Panc1 (cell line): ENCODE results near the gene C9orf153. TPM values are rescaled to one million over a fixed set of nuclear protein-coding genes. Genes with fewer than 3 reads are reported as not detected.

Experiments
- ATAC-seq: fragments of 200-7000 bp; cut with Tn5 transposase; 2 replicates; pipeline ENCODE4 v1.9.1; 2020; ENCODE audit warnings: mild to moderate bottlenecking, moderate library complexity
- BruUV-seq: library from RNA; stranded (reverse); fragments of 400-500 nt; replicated peaks from 2 replicates; lab custom pipeline; 2021; lab: Mats Ljungman, UMichigan
- CTCF ChIA-PET: fragments of 300-600 bp; sonication (Branson Sonifier 250); formaldehyde crosslinking; loops from one replicate; lab custom pipeline; 2022; ENCODE audit warnings: antibody characterized with exemption; lab: Charles Lee
- POLR2A ChIA-PET: fragments of 300-600 bp; sonication (Branson Sonifier 250); formaldehyde crosslinking; loops from one replicate; lab custom pipeline; 2022; ENCODE audit warnings: antibody characterized with exemption; lab: Charles Lee
- DNase-seq: peaks from one replicate; pipeline ENCODE4 v3.0.0-alpha.2; 2010; ENCODE audit warnings: low read depth, low spot score
- H3K27ac ChIP-seq: 2 replicates; pipeline ENCODE4 v1.5.1; 2011; ENCODE audit warnings: mild to moderate bottlenecking, low read length, inconsistent platforms
- H3K27me3 ChIP-seq: fragments of 200-500 bp; sonication (Bioruptor generic); 2 replicates; pipeline ENCODE4 v1.6.0; 2014; ENCODE audit warnings: low read length, inconsistent platforms; ENCODE audit not compliant: control insufficient read depth, insufficient read depth
- H3K36me3 ChIP-seq: fragments of 200-500 bp; sonication (Bioruptor generic); 2 replicates; pipeline ENCODE4 v1.5.1; 2014; ENCODE audit warnings: inconsistent platforms, mild to moderate bottlenecking, low read length, moderate library complexity; ENCODE audit not compliant: control insufficient read depth, insufficient read depth
- H3K4me1 ChIP-seq: 2 replicates; pipeline ENCODE4 v1.5.1; 2011; ENCODE audit warnings: inconsistent platforms, mild to moderate bottlenecking, low read length, moderate library complexity; ENCODE audit not compliant: control insufficient read depth, insufficient read depth
- H3K4me3 ChIP-seq, 2 experiments: 2 replicates each; pipeline ENCODE4 v1.5.1; 2011 to 2012; ENCODE audit warnings: low read depth in 2 of 2, low read length in 2 of 2, mild to moderate bottlenecking in 2 of 2, inconsistent platforms in 1 of 2, moderate library complexity in 1 of 2
- H3K9me3 ChIP-seq: fragments of 200-500 bp; sonication (Bioruptor generic); 2 replicates; pipeline ENCODE4 v1.5.1; 2014; ENCODE audit warnings: low read depth, mild to moderate bottlenecking, inconsistent platforms, low read length, moderate library complexity; ENCODE audit not compliant: control insufficient read depth, insufficient read depth
- CTCF ChIP-seq: fragments of 450-650 bp; IDR thresholded peaks from 2 replicates; pipeline ENCODE4 v1.5.1; 2017; ENCODE audit warnings: mild to moderate bottlenecking
- POLR2AphosphoS5 ChIP-seq: IDR thresholded peaks from 2 replicates; pipeline ENCODE4 v1.6.1; 2012; ENCODE audit warnings: mild to moderate bottlenecking, low read depth, low read length, moderate library complexity
- REST ChIP-seq, 2 experiments: IDR thresholded peaks; 2 replicates each; pipeline ENCODE4 v1.6.1; 2011 to 2012; ENCODE audit warnings: low read depth in 2 of 2, control low read depth in 1 of 2, low read length in 1 of 2, mild to moderate bottlenecking in 1 of 2, moderate library complexity in 1 of 2; ENCODE audit not compliant: insufficient read depth in 1 of 2
- SIN3A ChIP-seq: IDR thresholded peaks from 2 replicates; pipeline ENCODE4 v1.6.1; 2012; ENCODE audit warnings: low read depth, mild to moderate bottlenecking, low read length, moderate library complexity, borderline replicate concordance; ENCODE audit not compliant: insufficient read depth
- TCF7L2 ChIP-seq: IDR thresholded peaks from 2 replicates; pipeline ENCODE4 v1.6.1; 2011; ENCODE audit warnings: mild to moderate bottlenecking, low read depth, low read length, inconsistent platforms
- in situ Hi-C: cut with HindIII; loops from 2 replicates; pipeline ENCODE4 v1.10.0; 2016; ENCODE audit warnings: low sequenced_read_pairs, low pct_unique_long_range_greater_than_20kb
- intact Hi-C: fragments of 100-400 bp; cut with micrococcal nuclease; formaldehyde crosslinking; loops from one replicate; pipeline ENCODE4 v1.10.0; 2022; ENCODE audit not compliant: unreplicated experiment
- total RNA-seq: library from RNA; stranded (reverse); gene quantifications from one replicate; pipeline ENCODE4 v1.2.1, GENCODE V29; 2021; ENCODE audit not compliant: unreplicated experiment

Gene C9orf153
- total RNA-seq, 1 experiment from 2014 or later, result not detected

- no TSS peak for BruUV-seq
- no peaks in the 10 kb centered on the region; the same call in 1 of the 2 replicates for H3K4me1 ChIP-seq
- no peak overlapping the region for H3K27ac ChIP-seq
- intact Hi-C loops, result no loop called here
- H3K27me3 ChIP-seq, result no peaks in the 10 kb centered on the region
- no peaks in the 10 kb centered on the region for H3K9me3 ChIP-seq
- no peak for ATAC-seq
- TF ChIP-seq SIN3A, result no peak
- no peak for TF ChIP-seq REST (IDR thresholded peaks at IDR 0.05; ENCODE audit: insufficient read depth in 1 of 2, low read depth in 2 of 2, low read length in 1 of 2)
- TF ChIP-seq CTCF, result no peak
- no peak for TF ChIP-seq TCF7L2
- no peak for TF ChIP-seq POLR2AphosphoS5
- POLR2A ChIA-PET, result interaction anchor here (0.6 kb wide), 2 partner anchors 68 to 74 kb away, joined by 3 read pairs; no protein-coding TSS in a partner anchor
- DNase-seq, result no peak
- H3K4me3 ChIP-seq, result no peak overlapping the region
- H3K36me3 ChIP-seq, result peaks cover 9% of the 10 kb centered on the region
- CTCF ChIA-PET, result no interaction called here
- in situ Hi-C loops, result no loop called here
Observed at GRCh38 chr9:86274821-86275643, 15.6 kb upstream of the C9orf153 start.

- in situ Hi-C loops (no loop called here), intact Hi-C loops (no loop called here)
- Histone ChIP-seq H3K27ac (no peak overlapping the region), H3K36me3 (peaks cover 9% of the 10 kb centered on the region), H3K9me3 (no peaks in the 10 kb centered on the region), H3K4me3 (no peak overlapping the region), H3K27me3 (no peaks in the 10 kb centered on the region), H3K4me1 (no peaks in the 10 kb centered on the region)
- POLR2A ChIA-PET, result no interaction called here
- no peak for TF ChIP-seq CTCF
- no peak for TF ChIP-seq TCF7L2
- no peak for TF ChIP-seq REST (IDR thresholded peaks at IDR 0.05; ENCODE audit: insufficient read depth in 1 of 2, low read depth in 2 of 2, low read length in 1 of 2)
- TF ChIP-seq POLR2AphosphoS5, result no peak
- TF ChIP-seq SIN3A, result no peak
- ATAC-seq (no peak), DNase-seq (no peak)
- CTCF ChIA-PET, result no interaction called here
- no TSS peak for BruUV-seq
Observed at GRCh38 chr9:86272221-86272620, 12.8 kb upstream of the C9orf153 start.
